ENCODE data around the gene ADAM12. TPM values are rescaled to one million over a fixed set of nuclear protein-coding genes. Genes with fewer than 3 reads are reported as not detected.

ADAM12 gene
- total and polyA plus RNA-seq, 4 donors: 0.03 to 0.33 (median 0.19) TPM

DNA sequence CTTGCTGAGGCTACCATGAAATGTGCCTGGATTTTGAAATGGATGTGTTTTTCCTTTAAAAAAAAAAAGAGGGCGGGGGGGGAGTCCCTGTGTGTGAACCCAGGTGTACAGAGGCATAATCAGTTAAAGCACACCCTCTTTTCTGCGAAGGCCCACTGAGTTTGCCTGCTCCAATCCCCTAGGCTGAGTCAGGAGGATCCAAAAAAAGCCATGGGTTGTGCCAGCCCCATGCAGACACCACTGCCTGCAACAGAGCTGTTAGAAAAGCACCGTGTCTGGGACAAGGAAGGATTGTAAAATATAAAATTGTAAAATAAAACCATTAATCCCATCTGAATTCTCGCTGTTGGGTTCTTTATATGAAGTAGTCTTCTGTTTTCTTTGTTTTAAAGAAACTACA, 217.9 kb downstream of the ADAM12 start:
- WGBS: 71% methylated on average over 4 of the region's 4 CpGs
- H3K27ac ChIP-seq (ENCODE audit: low read depth in 1 of 2, low read length in 2 of 2): no peak overlapping the region
- H3K4me1 ChIP-seq (ENCODE audit: control insufficient read depth in 4 of 4, insufficient read depth in 4 of 4, low read length in 3 of 4): no peaks in the 10 kb centered on the region
- no peaks in the 10 kb centered on the region for H3K36me3 ChIP-seq (ENCODE audit: control insufficient read depth in 4 of 4, insufficient read depth in 3 of 4, low read depth in 1 of 4, low read length in 3 of 4)
- no peak overlapping the region for H3K4me3 ChIP-seq (ENCODE audit: low read depth in 1 of 3, low read length in 3 of 3)
- H3K9ac ChIP-seq (ENCODE audit: low read depth in 1 of 2, low read length in 2 of 2): no peak overlapping the region
- TF ChIP-seq JUND (IDR thresholded peaks at IDR 0.05): no peak
- TF ChIP-seq ZBTB33 (IDR thresholded peaks at IDR 0.05): no peak
- TF ChIP-seq HNF4A (conservative IDR thresholded peaks at IDR 0.05): no peak
- TF ChIP-seq FOXA1 (IDR thresholded peaks at IDR 0.05): no peak
- TF ChIP-seq SP1 (IDR thresholded peaks at IDR 0.05): no peak
- no peak for TF ChIP-seq GABPA (IDR thresholded peaks at IDR 0.05 in 1 of 2, conservative IDR thresholded peaks at IDR 0.05 in 1 of 2)
- no peak for TF ChIP-seq HNF4G (IDR thresholded peaks at IDR 0.05)
- TF ChIP-seq RAD21 (IDR thresholded peaks at IDR 0.05): no peak
- TF ChIP-seq ATF3 (IDR thresholded peaks at IDR 0.05): no peak
- TF ChIP-seq FOXA2 (IDR thresholded peaks at IDR 0.05): no peak
- no peak for TF ChIP-seq CTCF (IDR thresholded peaks at IDR 0.05; ENCODE audit: low read depth, low read length, missing input control)
- TF ChIP-seq YY1 (IDR thresholded peaks at IDR 0.05): no peak
- TF ChIP-seq EGR1 (IDR thresholded peaks at IDR 0.05; ENCODE audit: low read depth in 2 of 2): no peak
- TF ChIP-seq RXRA (IDR thresholded peaks at IDR 0.05): no peak
- TF ChIP-seq NR2F2 (IDR thresholded peaks at IDR 0.05): no peak
- no peak for TF ChIP-seq TAF1 (conservative IDR thresholded peaks at IDR 0.05)
- TF ChIP-seq, protein P1, sequence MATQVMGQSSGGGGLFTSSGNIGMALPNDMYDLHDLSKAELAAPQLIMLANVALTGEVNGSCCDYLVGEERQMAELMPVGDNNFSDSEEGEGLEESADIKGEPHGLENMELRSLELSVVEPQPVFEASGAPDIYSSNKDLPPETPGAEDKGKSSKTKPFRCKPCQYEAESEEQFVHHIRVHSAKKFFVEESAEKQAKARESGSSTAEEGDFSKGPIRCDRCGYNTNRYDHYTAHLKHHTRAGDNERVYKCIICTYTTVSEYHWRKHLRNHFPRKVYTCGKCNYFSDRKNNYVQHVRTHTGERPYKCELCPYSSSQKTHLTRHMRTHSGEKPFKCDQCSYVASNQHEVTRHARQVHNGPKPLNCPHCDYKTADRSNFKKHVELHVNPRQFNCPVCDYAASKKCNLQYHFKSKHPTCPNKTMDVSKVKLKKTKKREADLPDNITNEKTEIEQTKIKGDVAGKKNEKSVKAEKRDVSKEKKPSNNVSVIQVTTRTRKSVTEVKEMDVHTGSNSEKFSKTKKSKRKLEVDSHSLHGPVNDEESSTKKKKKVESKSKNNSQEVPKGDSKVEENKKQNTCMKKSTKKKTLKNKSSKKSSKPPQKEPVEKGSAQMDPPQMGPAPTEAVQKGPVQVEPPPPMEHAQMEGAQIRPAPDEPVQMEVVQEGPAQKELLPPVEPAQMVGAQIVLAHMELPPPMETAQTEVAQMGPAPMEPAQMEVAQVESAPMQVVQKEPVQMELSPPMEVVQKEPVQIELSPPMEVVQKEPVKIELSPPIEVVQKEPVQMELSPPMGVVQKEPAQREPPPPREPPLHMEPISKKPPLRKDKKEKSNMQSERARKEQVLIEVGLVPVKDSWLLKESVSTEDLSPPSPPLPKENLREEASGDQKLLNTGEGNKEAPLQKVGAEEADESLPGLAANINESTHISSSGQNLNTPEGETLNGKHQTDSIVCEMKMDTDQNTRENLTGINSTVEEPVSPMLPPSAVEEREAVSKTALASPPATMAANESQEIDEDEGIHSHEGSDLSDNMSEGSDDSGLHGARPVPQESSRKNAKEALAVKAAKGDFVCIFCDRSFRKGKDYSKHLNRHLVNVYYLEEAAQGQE (IDR thresholded peaks at IDR 0.05): no peak
- TF ChIP-seq, protein P2, sequence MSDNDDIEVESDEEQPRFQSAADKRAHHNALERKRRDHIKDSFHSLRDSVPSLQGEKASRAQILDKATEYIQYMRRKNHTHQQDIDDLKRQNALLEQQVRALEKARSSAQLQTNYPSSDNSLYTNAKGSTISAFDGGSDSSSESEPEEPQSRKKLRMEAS (IDR thresholded peaks at IDR 0.05): no peak
- H3K9me3 ChIP-seq (ENCODE audit: control insufficient read depth in 4 of 4, low read length in 3 of 4): no peaks in the 10 kb centered on the region
- peaks cover 0 to 2% (median 0%) of the 10 kb centered on the region in 4 donors for H3K27me3 ChIP-seq (ENCODE audit: control insufficient read depth in 4 of 4, insufficient read depth in 4 of 4, low read length in 3 of 4)
- no peak for DNase-seq (ENCODE audit: low spot score)

Data from liver (tissue), 9 donors.